Measurements from ENCODE around the gene EPB41. TPM values are rescaled to one million over a fixed set of nuclear protein-coding genes. Genes with fewer than 3 reads are reported as not detected.

The EPB41 gene
- total and polyA plus RNA-seq, 9 of the 15 experiments (the other 6 are each of a cell fraction or from before 2014, with no cell fraction given) = 3.7 to 213 (median 141) TPM

DNA sequence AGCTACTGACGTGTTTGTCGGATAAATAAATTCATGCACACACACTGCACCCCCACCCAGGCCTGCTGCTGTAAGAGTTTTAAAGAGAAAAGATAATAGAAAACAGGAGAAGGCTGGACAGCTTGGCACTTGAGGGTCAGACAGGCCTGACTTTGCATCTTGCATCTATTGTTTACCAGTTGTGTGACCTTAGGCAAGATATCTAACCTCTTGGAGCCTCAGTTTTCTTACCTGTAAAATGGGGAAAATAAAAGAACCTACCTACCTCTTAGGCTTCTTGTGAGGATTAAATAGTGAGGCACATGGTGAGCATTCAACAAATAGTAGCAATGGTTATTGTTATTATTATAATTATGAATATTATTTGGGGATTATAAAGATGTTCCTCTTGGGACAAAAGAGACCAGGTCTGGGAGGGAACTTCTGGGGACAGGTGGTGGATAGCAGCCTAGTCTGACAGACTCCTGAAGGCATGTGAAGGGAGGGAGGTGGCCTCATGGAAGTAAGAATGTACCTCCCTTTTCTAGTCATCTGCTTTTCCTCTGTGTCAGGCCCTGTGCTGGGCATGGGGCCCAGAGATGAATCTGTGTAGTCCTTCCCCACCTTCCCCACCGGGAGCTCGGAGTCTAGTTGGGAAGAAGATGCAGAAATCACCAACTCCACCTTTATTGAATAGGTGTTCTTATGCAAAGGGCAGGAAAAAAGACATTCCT is 18.3 kb upstream of the EPB41 start (continued):
- TF ChIP-seq RBM25 (IDR thresholded peaks at IDR 0.05; ENCODE audit: low read depth, low read length, severe bottlenecking) (peak; percentile 93), SMAD4 (CRISPR knock-in tag; conservative IDR thresholded peaks at IDR 0.05) (no peak), SUPT5H (IDR thresholded peaks at IDR 0.05) (no peak), ESRRA (IDR thresholded peaks at IDR 0.05; ENCODE audit: borderline replicate concordance, low read depth) (peak; percentile 94), NFE2L1 (tag; IDR thresholded peaks at IDR 0.05; ENCODE audit: borderline replicate concordance, low read depth) (no peak)

DNA sequence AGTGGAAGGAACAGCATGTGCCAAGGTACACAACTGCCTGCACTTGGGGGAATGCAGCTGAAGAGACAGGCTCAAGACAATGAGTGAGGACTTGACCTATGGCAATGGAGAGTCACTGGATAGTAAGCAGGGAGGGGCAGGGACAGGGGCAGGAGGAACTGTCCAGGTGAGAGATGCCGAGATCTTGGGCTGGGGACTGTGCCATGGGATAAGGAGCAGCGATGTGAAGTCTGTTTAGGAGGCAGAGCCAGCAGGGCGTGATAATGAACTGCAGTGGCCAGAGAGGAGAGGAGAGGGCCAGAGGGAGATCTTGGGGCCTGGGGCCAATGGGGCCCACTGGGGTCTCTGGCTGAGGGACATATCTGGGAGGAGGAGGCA is 17.8 kb upstream of the EPB41 start:
- no peak for FAIRE-seq
- ATAC-seq = no peak

More for the DNA sequence above, 17.8 kb upstream of the EPB41 start:
- H3K27ac ChIP-seq (ENCODE audit: extremely low read depth, low read depth, low read length) = no peak overlapping the region; the same call in 2 of the 3 replicates
- BruUV-seq (replicated peaks) = no TSS peak
- intact Hi-C loops (cut with micrococcal nuclease) = no loop called here
- H3K27me3 ChIP-seq (ENCODE audit: control insufficient read depth in 2 of 2, insufficient read depth in 2 of 2, low read length in 2 of 2) = no peaks in the 10 kb centered on the region
- TF ChIP-seq, protein P1, sequence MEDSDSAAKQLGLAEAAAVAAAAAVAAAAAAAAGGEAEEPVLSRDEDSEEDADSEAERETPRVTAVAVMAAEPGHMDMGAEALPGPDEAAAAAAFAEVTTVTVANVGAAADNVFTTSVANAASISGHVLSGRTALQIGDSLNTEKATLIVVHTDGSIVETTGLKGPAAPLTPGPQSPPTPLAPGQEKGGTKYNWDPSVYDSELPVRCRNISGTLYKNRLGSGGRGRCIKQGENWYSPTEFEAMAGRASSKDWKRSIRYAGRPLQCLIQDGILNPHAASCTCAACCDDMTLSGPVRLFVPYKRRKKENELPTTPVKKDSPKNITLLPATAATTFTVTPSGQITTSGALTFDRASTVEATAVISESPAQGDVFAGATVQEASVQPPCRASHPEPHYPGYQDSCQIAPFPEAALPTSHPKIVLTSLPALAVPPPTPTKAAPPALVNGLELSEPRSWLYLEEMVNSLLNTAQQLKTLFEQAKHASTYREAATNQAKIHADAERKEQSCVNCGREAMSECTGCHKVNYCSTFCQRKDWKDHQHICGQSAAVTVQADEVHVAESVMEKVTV (CRISPR knock-in tag; IDR thresholded peaks at IDR 0.05) = no peak
- TF ChIP-seq, protein P2, sequence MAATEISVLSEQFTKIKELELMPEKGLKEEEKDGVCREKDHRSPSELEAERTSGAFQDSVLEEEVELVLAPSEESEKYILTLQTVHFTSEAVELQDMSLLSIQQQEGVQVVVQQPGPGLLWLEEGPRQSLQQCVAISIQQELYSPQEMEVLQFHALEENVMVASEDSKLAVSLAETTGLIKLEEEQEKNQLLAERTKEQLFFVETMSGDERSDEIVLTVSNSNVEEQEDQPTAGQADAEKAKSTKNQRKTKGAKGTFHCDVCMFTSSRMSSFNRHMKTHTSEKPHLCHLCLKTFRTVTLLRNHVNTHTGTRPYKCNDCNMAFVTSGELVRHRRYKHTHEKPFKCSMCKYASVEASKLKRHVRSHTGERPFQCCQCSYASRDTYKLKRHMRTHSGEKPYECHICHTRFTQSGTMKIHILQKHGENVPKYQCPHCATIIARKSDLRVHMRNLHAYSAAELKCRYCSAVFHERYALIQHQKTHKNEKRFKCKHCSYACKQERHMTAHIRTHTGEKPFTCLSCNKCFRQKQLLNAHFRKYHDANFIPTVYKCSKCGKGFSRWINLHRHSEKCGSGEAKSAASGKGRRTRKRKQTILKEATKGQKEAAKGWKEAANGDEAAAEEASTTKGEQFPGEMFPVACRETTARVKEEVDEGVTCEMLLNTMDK (IDR thresholded peaks at IDR 0.05; ENCODE audit: borderline replicate concordance, insufficient read depth, low read depth, low read length, poor library complexity, severe bottlenecking) = no peak
- TF ChIP-seq, protein P3, sequence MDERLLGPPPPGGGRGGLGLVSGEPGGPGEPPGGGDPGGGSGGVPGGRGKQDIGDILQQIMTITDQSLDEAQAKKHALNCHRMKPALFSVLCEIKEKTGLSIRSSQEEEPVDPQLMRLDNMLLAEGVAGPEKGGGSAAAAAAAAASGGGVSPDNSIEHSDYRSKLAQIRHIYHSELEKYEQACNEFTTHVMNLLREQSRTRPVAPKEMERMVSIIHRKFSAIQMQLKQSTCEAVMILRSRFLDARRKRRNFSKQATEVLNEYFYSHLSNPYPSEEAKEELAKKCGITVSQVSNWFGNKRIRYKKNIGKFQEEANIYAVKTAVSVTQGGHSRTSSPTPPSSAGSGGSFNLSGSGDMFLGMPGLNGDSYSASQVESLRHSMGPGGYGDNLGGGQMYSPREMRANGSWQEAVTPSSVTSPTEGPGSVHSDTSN (CRISPR knock-in tag; IDR thresholded peaks at IDR 0.05; ENCODE audit: low read depth) = no peak
- TF ChIP-seq, protein P3 (tag; conservative IDR thresholded peaks at IDR 0.05; ENCODE audit: low read depth) = no peak
- TF ChIP-seq RAD21 (CRISPR knock-in tag; conservative IDR thresholded peaks at IDR 0.05 in 1 of 2, IDR thresholded peaks at IDR 0.05 in 1 of 2) = no peak
- peak overlapping the region in 1 of 2 experiments; percentile 50; a peak in 2 of 4 replicates for H3K9ac ChIP-seq (ENCODE audit: insufficient read depth in 1 of 2, low read depth in 2 of 2, low read length in 2 of 2)
- ChIA-PET CTCF (ENCODE audit: low intra/inter-chr PET ratio) (no interaction called here), POLR2A (interaction anchor here (0.6 to 1.0 kb wide), 3 partner anchors 30 to 63 kb away, joined by 3 to 4 read pairs (median 3); no protein-coding TSS in a partner anchor)
- H4K20me1 ChIP-seq (replicated peaks; ENCODE audit: control insufficient read depth, insufficient read depth, low read length) = peaks cover 47% of the 10 kb centered on the region
- H3K4me3 ChIP-seq = no peak overlapping the region
- no peak overlapping the region for H2AFZ ChIP-seq (ENCODE audit: low read depth, low read length)
- peaks cover 32 to 35% of the 10 kb centered on the region in 2 experiments for H3K4me1 ChIP-seq (replicated peaks in 1 of 2; ENCODE audit: control insufficient read depth in 2 of 2, insufficient read depth in 2 of 2, low read length in 2 of 2)
- peaks cover 13% of the 10 kb centered on the region for H3K9me1 ChIP-seq (ENCODE audit: control insufficient read depth, insufficient read depth, low read length)
- H3K4me2 ChIP-seq (ENCODE audit: insufficient read depth, low read length) = no peak overlapping the region
- DNase-seq (ENCODE audit: extremely low read depth in 1 of 4, low spot score in 3 of 4) = no peak
- H3K79me2 ChIP-seq (ENCODE audit: control insufficient read depth, insufficient read depth, low read length) = peaks cover 90% of the 10 kb centered on the region
- in situ Hi-C loops (cut with MboI) = no loop called here
- WGBS (ENCODE audit: insufficient coverage, low coverage, missing lambda C conversion rate) = 78% methylated on average over 3 of the region's 3 CpGs
- H3K36me3 ChIP-seq (ENCODE audit: control insufficient read depth, insufficient read depth, low read length) = peaks cover 81% of the 10 kb centered on the region
- no peaks in the 10 kb centered on the region for H3K9me3 ChIP-seq (replicated peaks; ENCODE audit: control insufficient read depth, insufficient read depth, low read depth, low read length)
